ENCODE results near the gene TSPAN5.

The TSPAN5 gene

DNA sequence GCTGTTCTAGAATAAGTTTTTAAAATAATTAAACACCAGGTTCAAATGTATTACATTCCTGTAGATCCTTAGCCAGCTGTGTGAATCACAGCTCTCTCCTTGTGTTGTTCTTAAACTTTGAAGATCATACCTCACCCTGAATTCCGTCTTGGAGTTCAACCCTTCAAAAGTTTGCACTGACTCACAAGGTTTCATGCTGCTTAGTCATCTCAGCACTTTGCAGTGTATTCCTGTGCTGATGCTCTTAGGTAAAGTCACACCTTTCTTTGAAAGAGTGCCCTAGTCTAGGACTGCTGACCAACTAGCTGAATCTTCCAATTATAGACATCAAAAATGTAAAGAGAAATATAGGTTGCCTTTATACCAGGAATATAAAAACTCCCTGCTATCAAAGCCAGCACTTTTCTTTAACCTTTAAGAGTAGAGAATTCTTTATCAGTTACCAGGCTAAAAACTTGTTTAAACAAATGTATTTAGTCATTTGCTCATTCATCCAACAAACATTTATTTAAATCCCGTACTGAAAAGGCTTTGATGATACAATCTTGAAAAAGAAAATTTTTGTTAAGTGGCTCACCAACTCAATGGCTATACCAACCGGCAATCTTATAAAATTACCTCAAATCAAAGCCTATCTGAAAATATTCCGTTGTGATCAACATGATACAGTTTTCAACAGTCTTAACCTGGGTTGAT lies 227.6 kb downstream of the TSPAN5 start:
- no peak overlapping the region for H3K27ac ChIP-seq
- TF ChIP-seq, protein P1, sequence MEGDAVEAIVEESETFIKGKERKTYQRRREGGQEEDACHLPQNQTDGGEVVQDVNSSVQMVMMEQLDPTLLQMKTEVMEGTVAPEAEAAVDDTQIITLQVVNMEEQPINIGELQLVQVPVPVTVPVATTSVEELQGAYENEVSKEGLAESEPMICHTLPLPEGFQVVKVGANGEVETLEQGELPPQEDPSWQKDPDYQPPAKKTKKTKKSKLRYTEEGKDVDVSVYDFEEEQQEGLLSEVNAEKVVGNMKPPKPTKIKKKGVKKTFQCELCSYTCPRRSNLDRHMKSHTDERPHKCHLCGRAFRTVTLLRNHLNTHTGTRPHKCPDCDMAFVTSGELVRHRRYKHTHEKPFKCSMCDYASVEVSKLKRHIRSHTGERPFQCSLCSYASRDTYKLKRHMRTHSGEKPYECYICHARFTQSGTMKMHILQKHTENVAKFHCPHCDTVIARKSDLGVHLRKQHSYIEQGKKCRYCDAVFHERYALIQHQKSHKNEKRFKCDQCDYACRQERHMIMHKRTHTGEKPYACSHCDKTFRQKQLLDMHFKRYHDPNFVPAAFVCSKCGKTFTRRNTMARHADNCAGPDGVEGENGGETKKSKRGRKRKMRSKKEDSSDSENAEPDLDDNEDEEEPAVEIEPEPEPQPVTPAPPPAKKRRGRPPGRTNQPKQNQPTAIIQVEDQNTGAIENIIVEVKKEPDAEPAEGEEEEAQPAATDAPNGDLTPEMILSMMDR (conservative IDR thresholded peaks at IDR 0.05): no peak
- no peak for TF ChIP-seq ZFX (IDR thresholded peaks at IDR 0.05)

DNA sequence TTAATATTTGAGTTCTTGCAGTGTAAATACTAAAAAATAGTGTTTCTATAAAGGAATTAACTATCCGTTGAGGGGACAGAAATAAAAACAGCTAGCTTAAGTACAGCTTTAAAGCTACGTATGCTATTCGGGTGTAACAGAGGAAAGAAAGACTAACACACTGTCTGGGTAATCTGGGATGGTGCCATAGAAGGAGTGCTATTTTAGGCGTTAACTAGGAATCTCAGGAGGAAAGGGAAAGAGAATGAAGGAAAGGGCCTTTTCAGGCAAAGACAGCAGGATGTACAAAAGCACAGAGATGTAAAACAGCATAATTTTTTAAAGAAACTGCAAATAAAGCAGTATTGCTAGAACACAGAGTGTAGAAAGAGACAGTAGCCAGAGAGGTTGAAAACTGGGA lies 235.4 kb downstream of the TSPAN5 start:
- H3K27ac ChIP-seq: no peak overlapping the region
- TF ChIP-seq, protein P1 (conservative IDR thresholded peaks at IDR 0.05): no peak
- no peak for TF ChIP-seq ZFX (IDR thresholded peaks at IDR 0.05)

DNA sequence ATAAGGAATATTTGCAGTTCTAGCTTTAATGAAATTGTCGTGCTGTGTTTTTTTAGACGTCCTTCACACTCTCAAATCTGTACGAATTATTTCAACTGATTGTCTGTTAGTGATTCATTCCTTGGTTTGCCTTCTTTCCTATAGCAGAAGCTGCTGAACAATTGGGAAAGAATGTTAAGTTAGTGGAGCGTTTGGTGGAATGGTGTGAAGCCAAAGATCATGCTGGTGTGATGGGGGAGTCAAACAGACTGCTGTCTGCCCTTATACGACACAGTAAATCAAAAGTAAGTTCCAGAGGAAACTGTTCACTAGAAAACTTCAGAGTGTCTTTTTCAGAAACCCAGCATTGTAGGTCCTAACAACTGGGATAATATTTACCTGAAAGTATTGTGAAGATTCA lies 237.3 kb downstream of the TSPAN5 start:
- TF ChIP-seq ZFX (IDR thresholded peaks at IDR 0.05): no peak
- TF ChIP-seq, protein P1 (conservative IDR thresholded peaks at IDR 0.05): no peak
- H3K27ac ChIP-seq: no peak overlapping the region
